ENCODE data around the gene TAS2R38.
"Not testable (repeated sequence)": the region's sequence is repeated elsewhere in the genome, so short reads cannot be mapped to it uniquely, and the experiment has no call there.

The TAS2R38 gene

GRCh38 chr7:141973673-141974072 is at the start of gene TAS2R38:
Gene TAS2R38 (minus strand): TSS chr7:141973773. CDS start chr7:141973689, 84 bp downstream.
- no peak for DNase-seq (ENCODE audit: extremely low read depth in 1 of 2, low read depth in 1 of 2)

GRCh38 chr7:142018154-142018553 is 44.6 kb upstream of the TAS2R38 start:
- DNase-seq (ENCODE audit: extremely low read depth in 1 of 2, low read depth in 1 of 2), result no peak

- DNase-seq (ENCODE audit: extremely low read depth in 1 of 2, low read depth in 1 of 2), result no peak
These were observed 43.9 kb upstream of the TAS2R38 start for GRCh38 chr7:142017451-142017850.

- no peak for DNase-seq (ENCODE audit: extremely low read depth in 1 of 2, low read depth in 1 of 2)
These were observed 39.4 kb upstream of the TAS2R38 start for GRCh38 chr7:142012825-142013511.

- no peak for DNase-seq (ENCODE audit: extremely low read depth in 1 of 2, low read depth in 1 of 2)
These were observed 37.5 kb upstream of the TAS2R38 start for GRCh38 chr7:142010952-142011548.

- DNase-seq (ENCODE audit: extremely low read depth in 1 of 2, low read depth in 1 of 2), result no peak
These were observed 35.6 kb upstream of the TAS2R38 start for GRCh38 chr7:142009187-142009586.

GRCh38 chr7:142006577-142006976 is 33.0 kb upstream of the TAS2R38 start:
- no peak for DNase-seq (ENCODE audit: extremely low read depth in 1 of 2, low read depth in 1 of 2)

- no peak for DNase-seq (ENCODE audit: extremely low read depth in 1 of 2, low read depth in 1 of 2)
These were observed 28.6 kb upstream of the TAS2R38 start for GRCh38 chr7:142002179-142002578.

- no peak for DNase-seq (ENCODE audit: extremely low read depth in 1 of 2, low read depth in 1 of 2)
These were observed 27.7 kb upstream of the TAS2R38 start for GRCh38 chr7:142001163-142001874.

GRCh38 chr7:142000244-142000643 is 26.7 kb upstream of the TAS2R38 start:
- no peak for DNase-seq (ENCODE audit: extremely low read depth in 1 of 2, low read depth in 1 of 2)

GRCh38 chr7:141999058-141999623 is 25.6 kb upstream of the TAS2R38 start:
- no peak for DNase-seq (ENCODE audit: extremely low read depth in 1 of 2, low read depth in 1 of 2)

- no peak for DNase-seq (ENCODE audit: extremely low read depth in 1 of 2, low read depth in 1 of 2)
These were observed 19.8 kb upstream of the TAS2R38 start for GRCh38 chr7:141993354-141993753.

GRCh38 chr7:141992688-141993087 is 19.1 kb upstream of the TAS2R38 start:
- no peak for DNase-seq (ENCODE audit: extremely low read depth in 1 of 2, low read depth in 1 of 2)

- no peak for DNase-seq (ENCODE audit: extremely low read depth in 1 of 2, low read depth in 1 of 2)
These were observed 18.6 kb upstream of the TAS2R38 start for GRCh38 chr7:141992156-141992555.

- DNase-seq (ENCODE audit: extremely low read depth in 1 of 2, low read depth in 1 of 2), result no peak
These were observed 17.6 kb upstream of the TAS2R38 start for GRCh38 chr7:141991140-141991539.

GRCh38 chr7:141990011-141990725 is 16.6 kb upstream of the TAS2R38 start:
- no peak for DNase-seq (ENCODE audit: extremely low read depth in 1 of 2, low read depth in 1 of 2)

- not testable (repeated sequence) for DNase-seq (ENCODE audit: extremely low read depth in 1 of 2, low read depth in 1 of 2)
These were observed 14.2 kb upstream of the TAS2R38 start for GRCh38 chr7:141987803-141988202.

GRCh38 chr7:141986923-141987322 is 13.3 kb upstream of the TAS2R38 start:
- no peak for DNase-seq (ENCODE audit: extremely low read depth in 1 of 2, low read depth in 1 of 2)

- DNase-seq (ENCODE audit: extremely low read depth in 1 of 2, low read depth in 1 of 2), result not testable (repeated sequence)
These were observed 12.4 kb upstream of the TAS2R38 start for GRCh38 chr7:141985926-141986325.

- no peak for DNase-seq (ENCODE audit: extremely low read depth in 1 of 2, low read depth in 1 of 2)
These were observed 6.0 kb upstream of the TAS2R38 start for GRCh38 chr7:141979568-141979967.

- no peak for DNase-seq (ENCODE audit: extremely low read depth in 1 of 2, low read depth in 1 of 2)
These were observed 4.8 kb upstream of the TAS2R38 start for GRCh38 chr7:141978351-141978750.
